Measurements from ENCODE around the gene RILPL1.
"Not testable (repeated sequence)": the region's sequence is repeated elsewhere in the genome, so short reads cannot be mapped to it uniquely, and the experiment has no call there.

The RILPL1 gene

DNA sequence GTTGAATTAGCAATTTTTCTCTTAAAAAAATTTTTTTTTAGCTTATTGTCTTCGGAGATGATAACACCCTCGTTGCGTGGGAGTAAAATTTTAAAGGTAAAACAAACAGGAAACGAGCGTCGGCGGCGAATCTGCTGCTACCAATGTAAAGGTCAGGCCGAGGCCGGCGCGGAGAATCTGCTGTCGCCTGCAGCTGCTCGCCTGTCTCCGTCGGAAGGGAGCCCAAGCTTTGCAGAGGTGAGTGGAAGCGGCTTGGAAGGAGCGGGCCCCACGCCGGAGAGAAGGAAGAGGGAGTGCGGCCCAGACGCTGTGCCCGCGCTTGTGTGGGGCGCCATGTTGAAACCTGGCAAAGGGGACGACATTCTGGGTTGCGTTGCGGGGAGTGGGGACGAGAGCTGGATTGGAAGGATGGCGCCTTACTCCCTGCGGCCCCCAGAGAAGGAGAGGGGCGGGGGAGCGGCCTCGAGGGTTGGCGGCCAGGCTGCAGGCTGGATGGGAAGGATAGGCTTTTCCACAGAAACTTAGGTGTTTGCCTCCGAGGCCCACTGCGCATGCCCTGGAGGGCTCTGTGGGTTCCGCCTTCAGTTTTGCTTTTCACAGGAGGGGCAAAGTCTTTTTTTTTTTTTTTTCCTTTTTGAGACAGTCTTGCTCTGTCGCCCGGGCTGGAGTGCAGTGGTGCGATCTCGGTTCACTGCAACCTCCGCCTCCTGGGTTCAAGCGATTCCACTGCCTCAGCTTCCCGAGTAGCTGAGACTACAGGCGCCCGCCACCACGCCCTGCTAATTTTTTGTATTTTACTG lies 75.3 kb downstream of the RILPL1 start, which contains the start of gene SNRNP35:
Gene SNRNP35, plus strand, starts transcription at position 160 of the 800 bp plus-strand sequence. CDS start 7,402 bp downstream, outside the sequence.
- peak; percentile 95 for DNase-seq

DNA sequence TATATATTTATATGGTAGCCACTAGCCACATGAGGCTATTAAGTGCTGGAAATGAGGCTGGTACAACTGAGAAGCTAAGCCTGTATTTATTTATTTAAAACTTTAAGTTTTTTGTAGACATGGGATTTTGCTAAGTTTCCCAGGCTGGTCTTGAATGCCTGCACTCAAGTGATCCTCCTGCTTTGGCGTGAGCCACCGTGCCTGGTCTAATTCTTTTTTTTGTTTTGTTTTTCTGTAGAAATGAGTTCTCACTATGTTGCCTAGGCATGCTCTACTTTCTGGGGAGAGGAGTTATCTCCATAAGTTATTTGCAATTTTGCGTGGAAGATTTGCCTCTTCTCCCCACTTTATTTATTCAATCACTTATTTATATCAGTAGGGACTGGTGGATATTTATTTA lies 80.4 kb downstream of the RILPL1 start:
- DNase-seq = no peak

DNA sequence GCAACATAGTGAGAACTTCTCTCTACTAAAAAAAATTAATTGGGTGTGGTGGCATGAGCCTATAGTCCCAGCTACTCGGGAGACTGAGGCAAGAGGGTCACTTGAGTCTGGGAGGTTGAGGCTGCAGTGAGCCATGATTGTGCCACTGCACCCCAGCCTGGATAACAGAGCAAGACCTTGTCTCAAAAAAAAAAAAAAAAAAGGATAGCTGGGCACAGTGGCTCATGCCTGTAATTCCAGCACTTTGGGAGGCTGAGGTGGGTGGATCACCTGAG lies 81.3 kb downstream of the RILPL1 start:
- DNase-seq = not testable (repeated sequence)

DNA sequence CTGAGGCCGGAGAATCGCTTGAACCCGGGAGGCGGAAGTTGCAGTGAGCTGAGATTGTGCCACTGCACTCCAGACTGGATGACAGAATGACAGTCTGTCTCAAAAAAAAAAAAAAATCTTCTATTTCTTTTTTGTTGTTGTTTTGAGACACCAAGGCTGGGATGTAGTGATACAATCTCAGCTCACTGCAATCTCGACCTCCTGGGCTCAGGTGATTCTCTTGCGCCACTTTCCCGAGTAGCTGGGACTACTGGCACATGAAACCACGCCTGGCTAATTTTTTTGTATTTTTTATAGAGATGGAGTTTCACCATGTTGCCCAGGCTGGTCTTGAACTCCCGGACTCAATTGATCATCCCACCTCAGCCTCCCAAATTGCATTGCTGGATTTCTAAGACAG lies 82.9 kb downstream of the RILPL1 start:
- DNase-seq = no peak

GRCh38 chr12:123449856-123450255 lies 83.7 kb downstream of the RILPL1 start:
- DNase-seq = no peak

GRCh38 chr12:123449249-123449733 lies 84.2 kb downstream of the RILPL1 start:
- DNase-seq = no peak

DNA sequence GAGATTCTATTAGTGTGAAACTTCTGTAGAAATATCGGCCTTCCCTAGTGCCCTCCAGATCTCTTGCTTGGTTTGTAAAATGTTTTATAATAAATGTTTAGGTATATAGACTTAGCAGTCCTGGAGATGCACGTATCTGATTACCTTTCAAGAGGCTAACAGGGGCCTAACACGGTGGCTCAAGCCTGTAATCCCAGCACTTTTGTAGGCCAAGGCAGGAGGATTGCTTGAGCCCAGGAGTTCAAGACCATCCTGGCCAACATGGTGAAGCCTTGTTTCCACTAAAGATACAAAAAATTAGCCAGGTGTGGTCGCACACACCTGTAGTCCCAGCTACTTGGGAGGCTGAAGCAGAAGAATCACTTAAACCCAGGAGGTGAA lies 87.2 kb downstream of the RILPL1 start:
- DNase-seq = no peak

- no peak for DNase-seq
These were observed 87.9 kb downstream of the RILPL1 start for GRCh38 chr12:123445388-123446332.

- DNase-seq = no peak
These were observed 89.2 kb downstream of the RILPL1 start for GRCh38 chr12:123444092-123445026.

DNA sequence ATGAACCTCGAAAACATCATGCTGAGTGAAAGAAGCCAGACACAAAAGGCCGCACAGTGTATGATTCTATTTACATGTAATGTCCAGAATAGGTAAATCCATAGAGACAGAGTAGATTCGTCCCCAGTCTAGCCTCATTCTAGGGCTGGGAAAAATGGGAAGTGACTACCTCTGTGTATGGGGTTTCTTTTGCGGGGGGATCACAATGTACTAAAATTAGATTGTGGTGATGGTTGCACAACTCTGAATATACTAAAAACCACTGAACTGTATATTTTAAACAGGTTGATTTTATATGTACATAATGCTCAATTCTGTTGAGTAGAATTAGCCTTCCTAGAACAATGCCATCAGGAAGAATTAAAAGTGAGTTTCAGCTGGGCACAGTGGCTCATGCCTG lies 90.7 kb downstream of the RILPL1 start:
- DNase-seq = no peak

GRCh38 chr12:123441523-123442164 lies 91.9 kb downstream of the RILPL1 start:
- no peak for DNase-seq

DNA sequence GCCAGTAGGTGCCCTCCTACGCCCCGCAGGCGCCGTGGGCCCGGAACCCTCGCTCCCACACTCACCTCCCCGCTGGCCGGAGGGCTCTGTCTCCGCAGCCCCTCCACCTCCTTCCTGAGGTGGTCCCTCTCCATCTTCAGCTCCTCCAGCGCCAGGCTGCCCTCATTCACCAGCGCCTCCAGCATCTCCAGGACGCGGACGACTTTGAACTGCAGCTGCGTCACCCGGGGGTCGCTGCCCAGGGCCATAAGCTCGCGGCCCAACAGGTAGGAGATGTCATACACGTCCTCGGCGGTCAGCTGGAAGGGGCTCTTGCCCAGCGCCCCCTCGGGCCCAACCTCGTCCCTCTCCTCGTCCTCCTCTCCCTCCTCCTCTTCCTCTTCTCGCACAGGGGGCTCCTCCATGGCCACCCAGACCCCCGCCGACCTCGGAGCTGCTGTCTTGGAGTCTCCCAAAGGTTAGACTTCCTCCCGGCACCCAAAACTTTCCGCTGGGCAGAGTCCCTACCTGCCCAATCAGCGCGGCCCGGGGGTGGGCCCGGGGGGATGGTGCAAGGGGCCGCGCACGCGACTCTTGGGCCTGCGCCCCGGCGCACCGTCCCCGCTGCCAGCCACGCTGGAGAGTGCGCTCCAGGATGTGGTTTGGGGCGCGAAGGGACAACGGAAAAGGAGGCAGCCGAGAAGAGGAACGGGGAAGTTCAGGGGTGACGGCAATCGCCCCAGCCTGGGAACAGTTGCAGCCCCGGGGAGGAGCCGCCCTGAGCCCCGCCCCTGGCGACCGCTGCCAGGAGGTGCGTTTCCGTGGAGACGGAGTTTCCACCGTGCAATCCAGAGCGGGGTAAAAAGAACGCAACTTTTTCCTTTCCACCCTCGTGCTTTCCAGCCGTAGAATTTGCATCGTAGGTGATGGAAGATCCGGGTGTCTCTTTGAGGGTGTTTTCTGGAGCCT lies 97.2 kb downstream of the RILPL1 start, which contains the start of gene RILPL2:
Gene RILPL2, minus strand, starts transcription at position 668 of the 948 bp plus-strand sequence. Its CDS starts 264 bp downstream, at position 404.
- peak; percentile 95 for DNase-seq

DNA sequence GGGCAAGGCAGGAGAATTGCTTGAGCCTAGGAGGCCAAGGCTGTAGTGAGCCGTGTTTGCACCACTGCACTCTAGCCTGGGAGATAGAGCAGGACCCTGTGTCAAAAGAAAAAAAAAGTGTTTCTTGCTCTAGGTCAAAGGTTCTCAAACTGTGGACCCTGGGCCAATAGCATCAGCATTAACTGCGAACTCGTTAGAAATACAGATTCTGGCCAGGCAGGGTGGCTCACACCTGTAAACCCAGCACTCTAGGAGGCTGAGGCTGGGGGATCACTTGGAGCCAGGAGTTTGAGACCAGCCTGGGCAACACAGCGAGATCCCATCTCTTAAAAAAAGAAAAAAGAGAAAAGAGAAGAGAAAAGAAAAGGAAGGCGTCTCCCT lies 97.9 kb downstream of the RILPL1 start:
- no peak for DNase-seq

DNA sequence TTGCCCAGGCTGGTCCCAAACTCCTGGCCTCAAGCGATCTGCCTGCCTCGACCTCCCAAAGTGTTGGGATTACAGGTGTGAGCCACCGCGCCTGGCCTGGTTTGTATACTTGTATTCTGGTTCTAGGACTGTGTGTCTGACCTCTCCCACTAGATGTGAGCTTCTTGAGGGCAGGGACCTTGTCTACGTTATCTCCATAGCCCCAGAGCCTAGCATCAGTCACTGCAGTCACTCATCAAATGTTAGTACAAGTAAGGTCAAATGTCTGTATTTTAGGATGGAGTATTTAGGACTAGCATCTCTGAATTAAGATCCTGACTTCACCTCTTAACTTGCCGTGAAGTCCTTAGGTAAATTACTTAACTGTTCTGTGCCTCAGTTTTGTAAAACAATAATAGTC lies 99.9 kb downstream of the RILPL1 start:
- DNase-seq = no peak

DNA sequence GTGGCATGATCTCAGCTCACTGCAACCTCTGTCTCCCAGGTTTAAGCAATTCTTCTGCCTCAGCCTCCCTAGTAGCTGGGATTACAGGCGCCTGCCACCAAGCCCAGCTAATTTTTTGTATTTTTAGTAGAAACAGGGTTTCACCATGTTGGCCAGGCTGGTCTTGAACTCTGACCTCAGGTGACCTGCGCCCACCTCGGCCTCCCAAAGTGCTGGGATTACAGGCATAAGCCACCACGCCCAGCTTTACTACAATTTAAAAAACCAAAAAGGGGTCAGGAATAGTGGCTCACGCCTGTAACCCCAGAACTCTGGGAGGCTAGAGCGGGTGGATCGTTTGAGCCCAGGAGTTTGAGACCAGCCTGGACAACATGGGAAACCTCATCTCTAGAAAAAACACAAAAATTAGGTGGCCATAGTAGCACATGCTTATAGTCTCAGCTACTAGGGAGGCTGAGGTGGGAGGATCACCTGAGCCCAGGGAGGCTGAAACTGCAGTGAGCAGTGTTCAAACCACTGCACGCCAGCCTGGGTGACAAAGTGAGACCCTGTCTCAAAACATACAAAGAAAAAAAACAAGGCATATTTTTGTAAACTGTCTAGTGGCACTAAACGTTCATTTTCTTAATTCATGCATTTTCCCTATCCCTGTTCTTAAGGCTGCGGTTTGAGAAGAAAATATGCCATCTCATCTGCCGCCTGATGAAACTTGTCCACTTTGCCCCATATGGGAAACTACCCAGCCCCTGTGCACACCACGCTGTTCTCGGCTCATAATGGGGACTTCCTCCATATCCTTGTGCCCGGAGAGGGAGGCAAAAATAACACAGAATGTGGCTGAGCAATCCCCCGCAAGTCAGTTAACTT lies 101.3 kb downstream of the RILPL1 start:
- peak; percentile 63 for DNase-seq

- DNase-seq = not testable (repeated sequence)
These were observed 104.4 kb downstream of the RILPL1 start for GRCh38 chr12:123429101-123429500.

DNA sequence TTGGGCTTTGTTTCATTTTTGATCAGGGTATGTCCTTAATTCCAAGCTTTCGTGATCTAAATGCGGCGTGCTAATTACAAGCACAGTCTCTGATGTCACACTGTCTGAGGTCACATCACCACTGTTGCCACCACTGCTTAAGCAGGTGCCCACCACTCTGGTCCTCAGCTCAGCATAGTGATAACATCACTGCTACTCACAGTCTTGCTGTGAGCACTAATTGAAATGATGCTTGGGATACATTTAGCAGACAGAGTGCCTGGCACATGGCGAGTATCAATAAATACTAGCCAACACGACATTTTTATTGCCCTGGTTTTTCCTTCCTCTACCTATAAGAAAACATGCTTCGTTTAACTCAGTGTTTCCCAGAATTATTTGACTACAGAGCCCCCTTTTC lies 104.9 kb downstream of the RILPL1 start:
- DNase-seq = no peak

GRCh38 chr12:123427036-123427769 lies 106.3 kb downstream of the RILPL1 start:
- DNase-seq = no peak

DNA sequence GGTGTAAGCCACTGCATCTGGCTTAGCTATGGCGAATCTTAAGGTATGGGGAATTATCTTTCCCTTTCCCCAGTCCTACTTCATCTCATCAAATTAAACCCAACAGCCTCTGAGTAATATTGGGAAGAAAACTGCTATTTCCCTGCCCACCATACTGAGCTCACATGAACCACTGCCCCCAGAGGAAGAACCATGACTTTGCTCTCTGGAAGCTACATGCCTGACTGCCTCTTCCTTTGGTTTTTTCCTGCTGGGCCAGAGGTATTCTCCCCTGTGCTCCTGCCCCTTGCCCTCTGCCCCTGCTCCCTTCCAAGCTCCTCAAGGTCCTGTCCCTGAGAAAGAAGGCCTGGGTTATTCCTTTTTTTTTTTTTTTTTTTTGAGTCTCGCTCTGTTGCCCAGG lies 112.2 kb downstream of the RILPL1 start:
- DNase-seq = no peak
